Activated naive CD8-positive, alpha-beta T cell treated with anti-CD3 and anti-CD28 coated beads for 36 hours (primary cell): Measurements from ENCODE around the gene ZNF79. TPM values are rescaled to one million over a fixed set of nuclear protein-coding genes. Genes with fewer than 3 reads are reported as not detected.

Experiments
- DNase-seq: peaks from one replicate; pipeline ENCODE4 v3.0.0; 2021
- H3K27ac Mint-ChIP-seq: one replicate; pipeline ENCODE4 v1.8.0; 2022; ENCODE audit warnings: mild to moderate bottlenecking, moderate library complexity, mixed read lengths
- H3K27me3 Mint-ChIP-seq: one replicate; pipeline ENCODE4 v1.8.0; 2022; ENCODE audit warnings: mild to moderate bottlenecking, mixed read lengths
- H3K36me3 Mint-ChIP-seq: one replicate; pipeline ENCODE4 v1.8.0; 2021; ENCODE audit warnings: mild to moderate bottlenecking, mixed read lengths
- H3K4me1 Mint-ChIP-seq: one replicate; pipeline ENCODE4 v1.8.0; 2021; ENCODE audit warnings: mixed read lengths
- H3K4me3 Mint-ChIP-seq: one replicate; pipeline ENCODE4 v1.8.0; 2022; ENCODE audit warnings: mild to moderate bottlenecking, moderate library complexity, mixed read lengths
- H3K9me3 Mint-ChIP-seq: one replicate; pipeline ENCODE4 v1.8.0; 2022; ENCODE audit warnings: mixed read lengths
- total RNA-seq, 2 experiments: library from RNA; stranded (reverse); gene quantifications; one replicate each; pipeline ENCODE4 v1.2.3, GENCODE V29; 2021

The ZNF79 gene
- total RNA-seq = 1 to 10 TPM; 7.7 to 8.6 TPM

- no peaks in the 10 kb centered on the region for H3K27me3 Mint-ChIP-seq
- no peaks in the 10 kb centered on the region for H3K9me3 Mint-ChIP-seq
- peaks cover 41% of the 10 kb centered on the region for H3K4me1 Mint-ChIP-seq
- peak within 1 kb of the TSS; percentile 95 for H3K4me3 Mint-ChIP-seq
- H3K27ac Mint-ChIP-seq = peak within 1 kb of the TSS; percentile 99
- peak; percentile 94 for DNase-seq
- H3K36me3 Mint-ChIP-seq = peaks cover 40% of the 10 kb centered on the region
Measured at GRCh38 chr9:127423934-127424675, at the start of gene ZNF79. ZNF79 (plus strand) TSS chr9:127424382; CDS start chr9:127424788, 406 bp downstream.

- H3K9me3 Mint-ChIP-seq = peaks cover 3% of the 10 kb centered on the region
- DNase-seq = no peak
- no peak overlapping the region for H3K4me3 Mint-ChIP-seq
- no peaks in the 10 kb centered on the region for H3K4me1 Mint-ChIP-seq
- H3K27me3 Mint-ChIP-seq = peaks cover 92% of the 10 kb centered on the region
- H3K36me3 Mint-ChIP-seq = no peaks in the 10 kb centered on the region
- H3K27ac Mint-ChIP-seq = no peak overlapping the region
Measured at GRCh38 chr9:127380479-127380878, 43.7 kb upstream of the ZNF79 start.

- DNase-seq = no peak
- Mint-ChIP-seq H3K4me3 (no peak overlapping the region), H3K27me3 (peaks cover 90% of the 10 kb centered on the region), H3K27ac (no peak overlapping the region), H3K9me3 (peaks cover 3% of the 10 kb centered on the region), H3K36me3 (no peaks in the 10 kb centered on the region), H3K4me1 (peaks cover 5% of the 10 kb centered on the region)
Measured at GRCh38 chr9:127382541-127382940, 41.6 kb upstream of the ZNF79 start.

GRCh38 chr9:127384016-127384730, 40.0 kb upstream of the ZNF79 start:
- DNase-seq = no peak
- no peaks in the 10 kb centered on the region for H3K9me3 Mint-ChIP-seq
- peaks cover 20% of the 10 kb centered on the region for H3K4me1 Mint-ChIP-seq
- peaks cover 81% of the 10 kb centered on the region for H3K27me3 Mint-ChIP-seq
- no peak overlapping the region for H3K27ac Mint-ChIP-seq
- no peak overlapping the region for H3K4me3 Mint-ChIP-seq
- no peaks in the 10 kb centered on the region for H3K36me3 Mint-ChIP-seq

GRCh38 chr9:127384901-127385300, 39.3 kb upstream of the ZNF79 start:
- Mint-ChIP-seq H3K36me3 (no peaks in the 10 kb centered on the region), H3K9me3 (no peaks in the 10 kb centered on the region)

GRCh38 chr9:127386249-127386648, 37.9 kb upstream of the ZNF79 start:
- Mint-ChIP-seq H3K9me3 (no peaks in the 10 kb centered on the region), H3K27me3 (peaks cover 86% of the 10 kb centered on the region), H3K4me1 (peaks cover 32% of the 10 kb centered on the region), H3K36me3 (no peaks in the 10 kb centered on the region), H3K27ac (no peak overlapping the region), H3K4me3 (no peak overlapping the region)
- no peak for DNase-seq

More at GRCh38 chr9:127384901-127385300, 39.3 kb upstream of the ZNF79 start:
- no peak for DNase-seq
- Mint-ChIP-seq H3K4me1 (peaks cover 24% of the 10 kb centered on the region), H3K27ac (no peak overlapping the region), H3K4me3 (no peak overlapping the region), H3K27me3 (peaks cover 81% of the 10 kb centered on the region)

GRCh38 chr9:127386981-127387380, 37.2 kb upstream of the ZNF79 start:
- no peak overlapping the region for H3K27ac Mint-ChIP-seq
- no peaks in the 10 kb centered on the region for H3K36me3 Mint-ChIP-seq
- H3K4me1 Mint-ChIP-seq = peaks cover 32% of the 10 kb centered on the region
- H3K27me3 Mint-ChIP-seq = peaks cover 86% of the 10 kb centered on the region
- DNase-seq = no peak
- no peaks in the 10 kb centered on the region for H3K9me3 Mint-ChIP-seq
- H3K4me3 Mint-ChIP-seq = no peak overlapping the region

GRCh38 chr9:127388037-127388855, 35.9 kb upstream of the ZNF79 start:
- H3K27me3 Mint-ChIP-seq = peaks cover 86% of the 10 kb centered on the region
- no peaks in the 10 kb centered on the region for H3K36me3 Mint-ChIP-seq
- peak overlapping the region; percentile 77 for H3K27ac Mint-ChIP-seq
- peaks cover 36% of the 10 kb centered on the region for H3K4me1 Mint-ChIP-seq
- H3K9me3 Mint-ChIP-seq = no peaks in the 10 kb centered on the region
- peak; percentile 88 for DNase-seq
- H3K4me3 Mint-ChIP-seq = no peak overlapping the region

- H3K4me3 Mint-ChIP-seq = no peak overlapping the region
- no peaks in the 10 kb centered on the region for H3K36me3 Mint-ChIP-seq
- no peak for DNase-seq
- peak overlapping the region; percentile 77 for H3K27ac Mint-ChIP-seq
- H3K27me3 Mint-ChIP-seq = peaks cover 87% of the 10 kb centered on the region
- H3K9me3 Mint-ChIP-seq = no peaks in the 10 kb centered on the region
- H3K4me1 Mint-ChIP-seq = peaks cover 36% of the 10 kb centered on the region
Measured at GRCh38 chr9:127388856-127389238, 35.3 kb upstream of the ZNF79 start.

GRCh38 chr9:127389381-127390247, 34.6 kb upstream of the ZNF79 start:
- Mint-ChIP-seq H3K4me3 (no peak overlapping the region), H3K27me3 (peaks cover 87% of the 10 kb centered on the region), H3K27ac (peak overlapping the region; percentile 77), H3K36me3 (no peaks in the 10 kb centered on the region), H3K4me1 (peaks cover 36% of the 10 kb centered on the region), H3K9me3 (no peaks in the 10 kb centered on the region)
- no peak for DNase-seq

GRCh38 chr9:127390248-127390545, 34.0 kb upstream of the ZNF79 start:
- H3K9me3 Mint-ChIP-seq = no peaks in the 10 kb centered on the region
- H3K27ac Mint-ChIP-seq = no peak overlapping the region
- peaks cover 87% of the 10 kb centered on the region for H3K27me3 Mint-ChIP-seq
- no peak overlapping the region for H3K4me3 Mint-ChIP-seq
- no peak for DNase-seq
- peaks cover 36% of the 10 kb centered on the region for H3K4me1 Mint-ChIP-seq
- H3K36me3 Mint-ChIP-seq = no peaks in the 10 kb centered on the region

GRCh38 chr9:127390563-127390962, 33.6 kb upstream of the ZNF79 start:
- H3K27ac Mint-ChIP-seq = no peak overlapping the region
- no peaks in the 10 kb centered on the region for H3K36me3 Mint-ChIP-seq
- H3K9me3 Mint-ChIP-seq = no peaks in the 10 kb centered on the region
- peaks cover 36% of the 10 kb centered on the region for H3K4me1 Mint-ChIP-seq
- H3K27me3 Mint-ChIP-seq = peaks cover 87% of the 10 kb centered on the region
- DNase-seq = no peak
- no peak overlapping the region for H3K4me3 Mint-ChIP-seq

GRCh38 chr9:127392166-127392565, 32.0 kb upstream of the ZNF79 start:
- Mint-ChIP-seq H3K4me1 (peaks cover 36% of the 10 kb centered on the region), H3K9me3 (no peaks in the 10 kb centered on the region), H3K27me3 (peaks cover 86% of the 10 kb centered on the region), H3K27ac (no peak overlapping the region), H3K36me3 (no peaks in the 10 kb centered on the region), H3K4me3 (no peak overlapping the region)
- DNase-seq = no peak

- H3K9me3 Mint-ChIP-seq = no peaks in the 10 kb centered on the region
- no peak overlapping the region for H3K27ac Mint-ChIP-seq
- peaks cover 85% of the 10 kb centered on the region for H3K27me3 Mint-ChIP-seq
- H3K36me3 Mint-ChIP-seq = no peaks in the 10 kb centered on the region
- no peak overlapping the region for H3K4me3 Mint-ChIP-seq
- no peak for DNase-seq
- H3K4me1 Mint-ChIP-seq = peaks cover 32% of the 10 kb centered on the region
Measured at GRCh38 chr9:127392976-127393375, 31.2 kb upstream of the ZNF79 start.
